ENCODE results near the gene TAF3.

The TAF3 gene

DNA sequence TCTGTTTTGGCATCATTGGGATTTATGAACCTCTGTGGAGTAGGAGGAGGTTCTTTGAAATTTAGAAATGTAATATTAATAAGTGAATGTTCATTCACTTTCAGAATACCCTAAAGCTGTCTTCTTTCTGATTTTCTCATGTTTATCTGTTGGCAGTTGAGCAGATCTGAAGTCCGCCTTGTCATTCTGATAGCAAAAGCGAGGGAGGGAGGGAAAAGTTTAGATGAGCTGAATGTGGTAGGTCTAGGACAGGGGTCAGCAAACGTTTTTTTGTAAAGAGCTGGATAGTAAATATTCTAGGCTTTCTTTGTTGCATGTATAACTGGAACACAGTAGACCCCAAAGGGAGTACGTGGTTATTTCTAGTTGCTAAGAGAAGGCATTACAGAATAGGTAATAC, 141.8 kb downstream of the TAF3 start:
- Histone ChIP-seq H3K4me3 (no peak overlapping the region), H3K27me3 (ENCODE audit: low read depth) (no peaks in the 10 kb centered on the region), H3K4me1 (peaks cover 2% of the 10 kb centered on the region; the same call in 1 of the 2 replicates), H3K36me3 (replicated peaks) (no peaks in the 10 kb centered on the region), H3K9me3 (no peaks in the 10 kb centered on the region)
- DNase-seq (ENCODE audit: low spot score in 2 of 2) = no peak
- in situ Hi-C loops (cut with MboI; ENCODE audit: low sequenced_read_pairs) = no loop called here

DNA sequence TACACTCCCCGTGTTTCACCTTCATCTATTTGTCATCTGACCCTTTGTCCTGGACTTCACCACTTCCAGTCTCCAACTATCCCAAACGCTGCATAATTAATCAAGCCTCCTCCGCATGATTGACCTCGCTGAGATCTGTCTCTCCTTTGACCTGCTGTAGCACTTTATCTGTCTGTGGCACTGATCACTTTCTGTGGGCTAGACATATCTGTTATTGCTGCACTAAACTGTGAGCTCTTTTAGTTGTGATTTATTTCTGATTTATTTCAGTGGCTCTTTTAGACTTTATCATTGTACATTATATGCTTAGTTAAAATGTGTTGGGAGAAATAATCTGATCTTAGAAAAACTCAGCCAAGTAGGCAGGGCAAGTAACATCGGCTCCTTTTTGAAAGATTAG, 144.3 kb downstream of the TAF3 start:
- no peaks in the 10 kb centered on the region for H3K27me3 ChIP-seq (ENCODE audit: low read depth)

DNA sequence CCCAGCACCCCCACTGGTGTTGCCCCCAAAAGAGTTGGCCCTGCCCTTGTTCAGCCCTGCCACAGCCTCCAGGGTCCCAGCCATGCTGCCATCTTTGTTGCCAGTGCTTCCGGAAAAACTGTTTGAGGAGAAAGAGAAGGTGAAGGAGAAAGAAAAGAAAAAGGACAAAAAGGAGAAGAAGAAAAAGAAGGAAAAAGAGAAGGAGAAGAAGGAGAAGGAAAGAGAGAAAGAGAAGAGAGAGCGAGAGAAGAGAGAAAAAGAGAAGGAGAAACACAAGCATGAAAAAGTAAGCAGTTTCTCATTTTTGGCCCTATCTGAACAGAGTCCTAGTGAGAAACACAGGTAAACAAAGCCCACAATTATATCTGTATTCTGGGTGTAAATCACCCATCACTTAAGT, 147.2 kb downstream of the TAF3 start:
- H3K9me3 ChIP-seq = no peaks in the 10 kb centered on the region
- in situ Hi-C loops (cut with MboI; ENCODE audit: low sequenced_read_pairs) = no loop called here
- H3K4me1 ChIP-seq = no peaks in the 10 kb centered on the region
- no peaks in the 10 kb centered on the region for H3K27me3 ChIP-seq (ENCODE audit: low read depth)
- no peak overlapping the region for H3K4me3 ChIP-seq
- 0 out of 2 replicates have a peak, but pooled peaks cover 2% of the 10 kb centered on the region for H3K36me3 ChIP-seq (replicated peaks)
- DNase-seq (ENCODE audit: low spot score in 2 of 2) = no peak

More for the DNA sequence above, 144.3 kb downstream of the TAF3 start:
- H3K9me3 ChIP-seq = no peaks in the 10 kb centered on the region
- H3K4me1 ChIP-seq = no peaks in the 10 kb centered on the region
- no peak for DNase-seq (ENCODE audit: low spot score in 2 of 2)
- H3K36me3 ChIP-seq (replicated peaks) = no peaks in the 10 kb centered on the region
- in situ Hi-C loops (cut with MboI; ENCODE audit: low sequenced_read_pairs) = no loop called here
- H3K4me3 ChIP-seq = no peak overlapping the region

DNA sequence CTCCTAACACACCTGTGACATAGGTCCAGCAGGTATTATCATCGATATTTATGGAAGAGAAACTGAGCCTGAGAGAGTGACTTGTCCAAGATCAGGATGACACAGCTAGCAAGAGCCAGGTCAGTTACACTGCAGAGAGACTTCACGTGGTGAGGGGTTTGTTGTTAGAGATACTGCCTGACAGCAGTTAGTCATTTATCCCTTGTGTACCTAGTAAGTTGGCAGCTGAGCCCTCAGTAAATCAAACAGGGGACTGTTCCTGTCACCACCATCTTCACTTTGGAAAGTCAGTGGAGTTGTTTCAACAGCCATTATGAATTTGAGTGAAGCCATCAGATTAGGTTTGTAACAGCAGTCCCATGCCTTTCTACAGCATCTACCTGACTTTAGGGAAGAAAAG, 148.7 kb downstream of the TAF3 start:
- in situ Hi-C loops (cut with MboI; ENCODE audit: low sequenced_read_pairs) = no loop called here
- no peak for DNase-seq (ENCODE audit: low spot score in 2 of 2)
- 0 out of 2 replicates have a peak, but pooled peaks cover 2% of the 10 kb centered on the region for H3K36me3 ChIP-seq (replicated peaks)
- no peak overlapping the region for H3K4me3 ChIP-seq
- no peaks in the 10 kb centered on the region for H3K9me3 ChIP-seq
- no peaks in the 10 kb centered on the region for H3K4me1 ChIP-seq
- H3K27me3 ChIP-seq (ENCODE audit: low read depth) = no peaks in the 10 kb centered on the region

DNA sequence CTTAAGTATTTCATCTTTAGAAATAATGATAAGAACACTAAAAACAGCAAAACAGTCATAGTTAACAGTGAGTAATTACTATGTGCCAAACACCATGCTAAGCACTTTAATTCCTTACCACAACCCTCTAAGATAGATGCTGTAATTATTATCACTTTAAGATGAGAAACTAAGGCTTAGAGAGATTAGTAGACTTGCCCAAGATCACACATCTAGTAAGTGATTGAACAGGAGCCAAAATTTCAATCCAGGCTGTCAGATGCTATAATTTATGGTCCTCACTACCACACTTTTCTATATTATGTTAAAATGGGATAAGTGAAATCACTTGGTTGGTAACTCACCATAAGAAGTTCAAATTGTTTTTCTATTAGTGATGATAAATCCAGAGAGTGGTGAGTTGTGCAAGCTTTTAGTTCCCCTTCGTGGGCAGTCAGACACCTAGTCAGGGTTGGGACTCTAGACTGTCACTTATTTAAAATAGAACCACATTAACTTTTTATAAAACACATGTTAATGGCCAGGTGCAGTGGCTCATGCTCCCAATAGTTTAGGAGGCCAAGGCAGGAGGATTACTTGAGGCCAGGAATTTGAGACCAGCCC, 150.3 kb downstream of the TAF3 start:
- 0 out of 2 replicates have a peak, but pooled peaks cover 2% of the 10 kb centered on the region for H3K36me3 ChIP-seq (replicated peaks)
- H3K4me3 ChIP-seq = no peak overlapping the region
- no peaks in the 10 kb centered on the region for H3K4me1 ChIP-seq
- in situ Hi-C loops (cut with MboI; ENCODE audit: low sequenced_read_pairs) = no loop called here
- no peak for DNase-seq (ENCODE audit: low spot score in 2 of 2)
- H3K27me3 ChIP-seq (ENCODE audit: low read depth) = no peaks in the 10 kb centered on the region
- no peaks in the 10 kb centered on the region for H3K9me3 ChIP-seq

DNA sequence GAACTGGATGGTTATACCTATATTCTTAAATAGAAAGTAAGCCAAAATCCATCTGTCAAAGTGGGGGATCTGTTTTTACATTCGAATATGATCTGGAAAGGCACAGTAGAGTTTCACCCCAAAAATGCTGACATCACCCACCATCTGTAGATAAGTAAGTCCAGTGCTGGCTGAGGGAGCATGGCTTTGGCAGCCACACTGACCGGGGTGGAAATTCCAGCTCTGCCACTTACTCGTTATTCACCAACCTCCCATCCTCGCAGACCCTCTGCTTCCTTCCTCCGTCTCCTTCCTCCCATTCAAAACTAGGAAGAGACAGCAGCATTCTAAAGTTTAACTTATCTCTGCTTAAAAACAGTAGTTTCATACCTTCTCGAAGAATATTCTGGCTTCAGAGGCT, 151.3 kb downstream of the TAF3 start:
- Histone ChIP-seq H3K27me3 (ENCODE audit: low read depth) (no peaks in the 10 kb centered on the region), H3K4me1 (no peaks in the 10 kb centered on the region), H3K4me3 (no peak overlapping the region), H3K9me3 (no peaks in the 10 kb centered on the region), H3K36me3 (replicated peaks) (0 out of 2 replicates have a peak, but pooled peaks cover 2% of the 10 kb centered on the region)
- in situ Hi-C loops (cut with MboI; ENCODE audit: low sequenced_read_pairs) = no loop called here
- no peak for DNase-seq (ENCODE audit: low spot score in 2 of 2)

DNA sequence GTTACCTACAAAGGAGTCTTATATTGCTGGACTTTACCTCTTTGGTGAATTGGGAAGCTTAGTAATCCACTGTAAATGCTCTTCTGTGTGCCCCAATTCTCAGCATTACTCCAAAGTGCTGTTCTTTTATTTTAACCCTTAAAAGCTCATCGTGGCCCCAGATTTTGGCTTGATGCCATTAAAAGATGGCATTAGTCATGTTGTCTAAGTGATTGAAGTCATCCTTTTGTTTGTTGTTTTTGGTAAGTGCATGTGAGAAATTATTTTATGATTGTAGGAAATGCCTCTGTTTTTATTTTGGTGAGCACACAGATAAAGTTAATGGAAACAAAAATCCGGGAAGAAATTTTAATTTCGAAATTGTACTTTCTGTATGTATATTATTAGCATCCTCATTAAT, 153.6 kb downstream of the TAF3 start:
- Histone ChIP-seq H3K4me3 (no peak overlapping the region), H3K27me3 (ENCODE audit: low read depth) (no peaks in the 10 kb centered on the region)
- in situ Hi-C loops (cut with MboI; ENCODE audit: low sequenced_read_pairs) = no loop called here

DNA sequence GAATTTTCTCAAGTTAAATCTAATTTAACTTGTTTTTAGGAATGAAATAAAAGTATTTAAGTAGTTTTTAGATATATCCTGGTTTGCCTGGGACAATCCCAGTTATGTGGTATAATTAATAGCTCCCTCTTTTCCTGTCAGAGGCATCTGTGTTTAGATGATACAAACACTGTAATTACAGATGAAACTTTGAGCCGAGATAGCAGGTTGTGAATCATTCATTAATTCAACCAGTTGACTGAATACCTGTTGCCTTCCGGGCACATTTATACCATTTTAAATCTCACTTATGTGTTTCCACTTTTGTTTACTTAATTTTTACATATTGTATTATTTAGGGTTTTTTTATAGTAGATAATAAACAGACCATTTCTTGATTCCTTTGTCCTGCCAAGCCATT, 154.1 kb downstream of the TAF3 start:
- Histone ChIP-seq H3K36me3 (replicated peaks) (0 out of 2 replicates have a peak, but pooled peaks cover 2% of the 10 kb centered on the region), H3K4me1 (no peaks in the 10 kb centered on the region), H3K4me3 (no peak overlapping the region), H3K9me3 (no peaks in the 10 kb centered on the region), H3K27me3 (ENCODE audit: low read depth) (no peaks in the 10 kb centered on the region)
- in situ Hi-C loops (cut with MboI; ENCODE audit: low sequenced_read_pairs) = no loop called here
- no peak for DNase-seq (ENCODE audit: low spot score in 2 of 2)

More for the DNA sequence above, 153.6 kb downstream of the TAF3 start:
- H3K9me3 ChIP-seq = no peaks in the 10 kb centered on the region
- 0 out of 2 replicates have a peak, but pooled peaks cover 2% of the 10 kb centered on the region for H3K36me3 ChIP-seq (replicated peaks)
- no peak for DNase-seq (ENCODE audit: low spot score in 2 of 2)
- no peaks in the 10 kb centered on the region for H3K4me1 ChIP-seq

DNA sequence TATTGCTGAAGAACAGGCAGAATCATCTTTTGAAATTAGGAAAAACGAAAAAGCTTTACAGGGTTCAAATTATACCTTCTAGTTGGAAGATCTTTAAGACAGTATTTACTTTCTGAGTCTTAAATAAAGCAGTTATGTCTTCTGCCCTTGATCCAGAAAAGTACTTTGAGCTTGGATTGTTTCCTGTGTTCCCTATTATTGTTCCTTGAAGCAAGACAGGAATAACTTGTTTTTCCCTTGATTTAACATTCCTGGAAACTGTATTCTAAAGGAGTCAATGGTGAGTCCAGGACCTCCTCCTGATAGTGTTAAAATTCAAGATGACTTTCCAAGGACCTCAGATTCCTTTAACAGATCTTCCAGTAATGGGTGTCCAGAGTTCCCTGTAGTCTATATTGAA, 161.9 kb downstream of the TAF3 start:
- no peaks in the 10 kb centered on the region for H3K27me3 ChIP-seq (ENCODE audit: low read depth)
- peaks cover 6% of the 10 kb centered on the region for H3K4me1 ChIP-seq
- H3K36me3 ChIP-seq (replicated peaks) = no peaks in the 10 kb centered on the region
- H3K9me3 ChIP-seq = no peaks in the 10 kb centered on the region
- in situ Hi-C loops (cut with MboI; ENCODE audit: low sequenced_read_pairs) = no loop called here
- DNase-seq (ENCODE audit: low spot score in 2 of 2) = no peak
- H3K4me3 ChIP-seq = no peak overlapping the region

DNA sequence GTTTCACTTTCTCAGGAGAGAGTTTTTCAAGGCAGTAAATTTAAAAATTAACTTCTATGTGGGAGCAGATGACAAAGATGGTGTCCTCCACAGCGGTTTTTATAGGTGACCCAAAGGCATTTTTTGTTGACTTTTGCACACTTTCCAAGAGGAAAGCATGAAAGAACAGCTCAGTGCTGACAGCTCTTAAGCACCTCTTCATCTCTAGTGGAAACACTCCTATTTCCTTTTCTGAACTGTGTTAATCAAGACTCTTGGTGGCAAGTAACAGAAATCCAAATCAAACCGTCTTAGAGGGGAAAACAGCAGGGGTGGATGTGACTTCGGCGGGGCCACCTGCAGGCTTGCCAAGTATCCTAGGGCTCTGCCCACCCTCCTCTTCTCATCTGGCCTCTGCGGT, 164.4 kb downstream of the TAF3 start:
- DNase-seq (ENCODE audit: low spot score in 2 of 2) = no peak
- peaks cover 6% of the 10 kb centered on the region for H3K4me1 ChIP-seq
- H3K9me3 ChIP-seq = no peaks in the 10 kb centered on the region
- H3K27me3 ChIP-seq (ENCODE audit: low read depth) = no peaks in the 10 kb centered on the region
- in situ Hi-C loops (cut with MboI; ENCODE audit: low sequenced_read_pairs) = no loop called here
- H3K36me3 ChIP-seq (replicated peaks) = no peaks in the 10 kb centered on the region
- H3K4me3 ChIP-seq = no peak overlapping the region

DNA sequence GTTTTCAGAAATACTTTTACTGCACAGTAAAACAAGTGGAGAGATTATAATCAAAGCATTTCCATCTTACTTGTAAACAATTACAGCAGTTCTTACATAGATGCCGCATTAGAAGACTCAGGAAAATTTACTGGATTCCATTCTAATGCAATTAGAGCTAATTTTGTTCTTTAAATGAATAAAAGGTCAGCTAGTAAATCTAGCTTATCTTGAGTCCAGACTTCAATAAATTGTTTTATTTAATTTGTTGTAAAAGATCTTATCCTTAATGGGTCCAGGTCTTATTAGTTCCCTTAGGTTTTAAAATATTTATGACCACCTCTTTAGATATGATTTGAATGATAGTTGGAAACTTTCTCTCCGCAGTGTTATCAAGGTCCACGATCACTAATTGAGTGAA, 166.0 kb downstream of the TAF3 start:
- H3K27me3 ChIP-seq (ENCODE audit: low read depth) = no peaks in the 10 kb centered on the region
- no peaks in the 10 kb centered on the region for H3K9me3 ChIP-seq
- no peak overlapping the region for H3K4me3 ChIP-seq
- in situ Hi-C loops (cut with MboI; ENCODE audit: low sequenced_read_pairs) = no loop called here
- DNase-seq (ENCODE audit: low spot score in 2 of 2) = no peak
- H3K4me1 ChIP-seq = peaks cover 6% of the 10 kb centered on the region
- H3K36me3 ChIP-seq (replicated peaks) = no peaks in the 10 kb centered on the region

DNA sequence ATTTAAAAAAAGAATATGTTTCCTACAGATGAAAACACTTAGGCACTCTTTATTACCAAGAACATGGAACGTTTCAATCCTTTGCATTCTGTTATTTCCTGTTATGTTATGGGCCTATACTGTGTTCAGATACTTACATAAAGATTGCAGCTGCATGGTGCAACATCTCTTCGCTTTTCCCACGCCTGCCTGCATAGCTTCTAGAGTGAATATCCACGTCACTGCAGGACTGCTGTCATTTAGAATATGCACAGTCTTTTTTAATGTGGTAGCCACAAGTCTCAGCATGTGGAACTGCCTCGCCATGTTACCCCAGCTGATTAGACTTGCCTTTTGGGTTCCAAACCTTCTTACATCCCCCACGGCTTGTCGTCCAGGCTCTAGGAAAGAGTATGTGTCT, 166.6 kb downstream of the TAF3 start:
- H3K27me3 ChIP-seq (ENCODE audit: low read depth) = no peaks in the 10 kb centered on the region
- in situ Hi-C loops (cut with MboI; ENCODE audit: low sequenced_read_pairs) = no loop called here
- H3K4me3 ChIP-seq = no peak overlapping the region
- DNase-seq (ENCODE audit: low spot score in 2 of 2) = no peak
- H3K36me3 ChIP-seq (replicated peaks) = no peaks in the 10 kb centered on the region
- H3K9me3 ChIP-seq = no peaks in the 10 kb centered on the region
- peaks cover 6% of the 10 kb centered on the region for H3K4me1 ChIP-seq

DNA sequence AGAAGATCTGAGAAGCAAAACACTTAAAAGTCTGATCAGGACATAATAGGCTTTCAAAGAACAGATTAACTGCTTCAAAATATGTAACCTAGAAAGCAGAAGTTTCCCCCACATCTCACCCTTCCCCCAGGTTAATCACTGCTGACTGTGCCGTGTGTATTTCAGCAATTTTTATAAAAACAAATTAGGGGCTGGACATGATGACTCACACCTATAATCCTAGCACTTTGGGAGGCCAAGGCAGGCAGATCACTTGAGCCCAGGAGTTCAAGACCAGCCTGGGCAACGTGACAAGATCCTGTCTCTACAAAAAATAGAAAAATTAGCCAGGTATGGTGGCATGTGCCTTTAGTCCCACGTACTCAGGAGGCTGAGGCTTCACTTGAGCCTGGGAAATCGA, 168.5 kb downstream of the TAF3 start:
- Histone ChIP-seq H3K27me3 (ENCODE audit: low read depth) (no peaks in the 10 kb centered on the region), H3K4me1 (peaks cover 6% of the 10 kb centered on the region), H3K4me3 (no peak overlapping the region), H3K9me3 (no peaks in the 10 kb centered on the region), H3K36me3 (replicated peaks) (no peaks in the 10 kb centered on the region)
- no peak for DNase-seq (ENCODE audit: low spot score in 2 of 2)
- in situ Hi-C loops (cut with MboI; ENCODE audit: low sequenced_read_pairs) = no loop called here

DNA sequence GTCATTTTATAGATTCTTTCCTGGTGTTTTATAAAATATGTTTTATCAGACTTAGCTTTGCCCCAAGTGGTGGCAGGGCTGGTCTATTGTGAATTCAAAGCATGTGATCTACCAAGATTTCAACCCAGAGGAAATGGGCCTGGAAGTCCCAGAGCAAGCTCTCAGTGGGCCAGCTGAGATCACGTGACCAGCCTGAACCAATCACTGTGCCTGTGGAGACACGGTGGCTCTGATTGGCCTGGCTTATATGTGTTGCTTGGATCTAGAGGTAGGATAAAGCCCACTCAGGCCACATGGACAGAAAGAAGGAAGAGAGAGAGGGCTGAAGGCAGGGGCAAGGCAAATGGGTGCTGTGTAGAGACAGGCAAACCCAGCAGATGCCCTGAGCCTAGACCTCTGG, 170.7 kb downstream of the TAF3 start:
- no peaks in the 10 kb centered on the region for H3K9me3 ChIP-seq
- no peaks in the 10 kb centered on the region for H3K36me3 ChIP-seq (replicated peaks)
- H3K27me3 ChIP-seq (ENCODE audit: low read depth) = no peaks in the 10 kb centered on the region
- peak in 1 of 2 experiments; percentile 24 for DNase-seq (ENCODE audit: low spot score in 2 of 2)
- H3K4me1 ChIP-seq = peaks cover 4% of the 10 kb centered on the region
- in situ Hi-C loops (cut with MboI; ENCODE audit: low sequenced_read_pairs) = no loop called here
- H3K4me3 ChIP-seq = no peak overlapping the region

DNA sequence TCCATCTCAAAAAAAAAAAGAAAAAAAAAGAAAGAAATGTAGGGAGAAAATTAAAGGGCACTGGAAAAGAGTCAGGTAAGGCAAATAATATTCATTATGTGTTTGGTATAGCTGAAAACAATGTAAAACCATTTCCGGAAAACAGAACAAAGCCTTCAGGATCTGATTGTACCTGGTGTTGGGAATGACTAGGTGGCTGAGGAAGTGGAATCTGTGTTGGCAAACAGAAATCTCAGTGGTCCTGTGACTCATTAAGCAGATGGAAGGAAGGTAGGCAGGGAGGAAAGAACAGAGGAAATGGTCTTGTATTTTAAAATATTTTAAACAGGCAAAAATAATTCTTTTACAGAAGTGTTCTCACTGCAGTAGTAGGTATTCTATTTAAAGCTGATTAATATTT, 180.5 kb downstream of the TAF3 start:
- Histone ChIP-seq H3K4me3 (no peak overlapping the region), H3K36me3 (replicated peaks) (no peaks in the 10 kb centered on the region), H3K9me3 (no peaks in the 10 kb centered on the region), H3K27me3 (ENCODE audit: low read depth) (no peaks in the 10 kb centered on the region), H3K4me1 (no peaks in the 10 kb centered on the region)
- no peak for DNase-seq (ENCODE audit: low spot score in 2 of 2)
- in situ Hi-C loops (cut with MboI; ENCODE audit: low sequenced_read_pairs) = no loop called here

All from HAP-1 (cell line).